ENCODE data around the gene LUZP4.

DNA sequence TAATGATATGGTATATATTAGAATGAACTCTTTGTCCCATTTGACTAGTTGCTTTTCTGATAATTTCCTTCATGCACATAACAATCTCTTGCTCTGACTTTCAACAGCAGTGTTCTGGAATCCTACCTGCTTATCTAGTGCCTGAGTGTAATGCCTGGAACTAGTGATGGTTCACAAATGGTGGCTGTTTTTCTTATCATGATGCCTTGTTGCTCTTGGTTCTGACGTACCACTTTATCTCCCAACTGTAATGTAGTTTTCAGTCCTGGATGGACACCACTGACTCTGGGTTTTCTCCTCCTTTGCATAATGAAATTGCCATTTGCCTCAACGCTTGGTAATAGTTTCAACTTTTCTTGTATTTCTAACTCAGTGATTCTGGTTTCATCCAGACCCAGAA, 25.5 kb upstream of the LUZP4 start:
- TF ChIP-seq POLR2AphosphoS5 (IDR thresholded peaks at IDR 0.05) = no peak
- TF ChIP-seq, protein P1, sequence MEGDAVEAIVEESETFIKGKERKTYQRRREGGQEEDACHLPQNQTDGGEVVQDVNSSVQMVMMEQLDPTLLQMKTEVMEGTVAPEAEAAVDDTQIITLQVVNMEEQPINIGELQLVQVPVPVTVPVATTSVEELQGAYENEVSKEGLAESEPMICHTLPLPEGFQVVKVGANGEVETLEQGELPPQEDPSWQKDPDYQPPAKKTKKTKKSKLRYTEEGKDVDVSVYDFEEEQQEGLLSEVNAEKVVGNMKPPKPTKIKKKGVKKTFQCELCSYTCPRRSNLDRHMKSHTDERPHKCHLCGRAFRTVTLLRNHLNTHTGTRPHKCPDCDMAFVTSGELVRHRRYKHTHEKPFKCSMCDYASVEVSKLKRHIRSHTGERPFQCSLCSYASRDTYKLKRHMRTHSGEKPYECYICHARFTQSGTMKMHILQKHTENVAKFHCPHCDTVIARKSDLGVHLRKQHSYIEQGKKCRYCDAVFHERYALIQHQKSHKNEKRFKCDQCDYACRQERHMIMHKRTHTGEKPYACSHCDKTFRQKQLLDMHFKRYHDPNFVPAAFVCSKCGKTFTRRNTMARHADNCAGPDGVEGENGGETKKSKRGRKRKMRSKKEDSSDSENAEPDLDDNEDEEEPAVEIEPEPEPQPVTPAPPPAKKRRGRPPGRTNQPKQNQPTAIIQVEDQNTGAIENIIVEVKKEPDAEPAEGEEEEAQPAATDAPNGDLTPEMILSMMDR (IDR thresholded peaks at IDR 0.05) = no peak
- no peak for TF ChIP-seq POLR2A (IDR thresholded peaks at IDR 0.05)

Measured in prostate gland (tissue), 2 donors.